Putamen (tissue), 1 donor: ENCODE results near the gene NAT10.
"Not testable (repeated sequence)": the region's sequence is repeated elsewhere in the genome, so short reads cannot be mapped to it uniquely, and the experiment has no call there.

Source experiments
- DNase-seq: peaks from one replicate; pipeline ENCODE4 v3.0.0-alpha.2; 2016; ENCODE audit warnings: low spot score

The NAT10 gene

DNA sequence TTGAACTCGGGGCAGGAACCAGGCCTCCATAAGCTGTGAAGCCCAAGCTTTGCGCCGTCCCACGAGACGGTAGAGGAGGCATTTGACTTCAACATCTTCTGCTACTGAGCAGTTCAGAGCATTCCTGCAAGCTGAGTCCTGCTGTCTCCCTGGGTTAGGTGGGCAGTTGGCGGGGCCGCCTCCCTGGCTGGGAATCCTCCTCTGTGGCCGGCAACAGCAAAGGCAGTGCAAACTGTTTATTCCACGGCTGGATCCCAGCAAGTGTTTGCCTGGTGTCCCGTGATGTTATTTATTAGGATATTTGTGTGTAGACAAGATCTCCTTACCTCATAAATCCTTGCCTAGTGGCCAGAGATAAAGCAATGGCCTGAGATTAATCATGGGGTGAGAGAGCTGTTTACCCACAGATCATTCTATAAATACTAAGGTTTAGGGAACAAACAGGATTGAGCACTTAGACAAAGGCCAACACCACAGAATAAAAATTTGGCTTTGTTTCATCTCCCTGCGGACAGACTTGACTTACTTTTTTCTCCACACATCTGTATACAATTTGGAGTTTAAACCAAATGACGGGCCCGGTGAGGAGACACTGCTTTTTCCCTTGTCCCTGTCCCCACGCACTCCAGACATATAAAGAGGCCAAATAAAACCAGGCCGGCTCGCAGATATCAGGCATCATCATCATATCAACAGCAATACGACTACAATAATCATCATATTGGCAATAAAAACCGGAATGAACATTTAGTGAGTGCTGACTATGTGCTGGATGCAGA lies 63.4 kb downstream of the NAT10 start:
- no peak for DNase-seq

DNA sequence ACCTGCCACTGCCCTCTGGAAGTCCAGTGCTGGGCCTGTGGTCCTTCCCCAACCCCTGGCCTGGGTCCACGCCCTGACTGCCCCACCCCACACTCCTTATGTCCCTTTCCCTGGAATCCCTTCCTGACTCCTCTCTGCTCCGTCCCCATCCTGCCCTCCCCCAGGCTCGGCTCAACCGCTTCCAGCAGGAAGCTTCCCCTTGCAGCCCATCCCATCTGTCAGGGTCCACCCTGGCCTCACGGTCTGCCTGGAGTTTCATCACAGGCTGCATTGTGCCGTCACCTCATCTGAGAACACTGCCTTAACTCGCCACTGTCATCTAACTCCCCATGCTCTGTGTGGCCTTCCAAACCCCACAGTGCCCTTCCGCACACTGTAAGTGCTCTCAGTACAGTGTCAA lies 64.3 kb downstream of the NAT10 start:
- no peak for DNase-seq

DNA sequence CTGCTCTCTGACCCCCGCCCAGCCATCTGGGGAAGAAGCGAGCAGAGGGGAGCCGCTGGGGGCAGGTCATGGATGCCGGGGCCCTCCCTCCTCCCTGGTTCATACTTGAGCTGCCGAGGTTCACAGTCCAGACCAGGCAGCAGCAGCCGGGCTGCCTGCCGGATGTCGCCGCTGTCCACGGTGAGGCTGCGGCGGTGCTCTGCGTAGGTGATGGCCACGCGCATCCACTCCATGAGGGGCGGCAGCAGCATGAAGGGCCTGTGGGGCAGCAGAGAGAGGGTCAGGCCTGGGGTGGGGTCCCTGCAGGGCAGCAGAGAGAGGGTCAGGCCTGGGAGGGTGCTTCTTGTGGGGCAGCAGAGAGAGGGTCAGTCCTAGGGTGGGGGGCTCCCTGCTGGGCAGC lies 67.6 kb downstream of the NAT10 start:
- no peak for DNase-seq

DNA sequence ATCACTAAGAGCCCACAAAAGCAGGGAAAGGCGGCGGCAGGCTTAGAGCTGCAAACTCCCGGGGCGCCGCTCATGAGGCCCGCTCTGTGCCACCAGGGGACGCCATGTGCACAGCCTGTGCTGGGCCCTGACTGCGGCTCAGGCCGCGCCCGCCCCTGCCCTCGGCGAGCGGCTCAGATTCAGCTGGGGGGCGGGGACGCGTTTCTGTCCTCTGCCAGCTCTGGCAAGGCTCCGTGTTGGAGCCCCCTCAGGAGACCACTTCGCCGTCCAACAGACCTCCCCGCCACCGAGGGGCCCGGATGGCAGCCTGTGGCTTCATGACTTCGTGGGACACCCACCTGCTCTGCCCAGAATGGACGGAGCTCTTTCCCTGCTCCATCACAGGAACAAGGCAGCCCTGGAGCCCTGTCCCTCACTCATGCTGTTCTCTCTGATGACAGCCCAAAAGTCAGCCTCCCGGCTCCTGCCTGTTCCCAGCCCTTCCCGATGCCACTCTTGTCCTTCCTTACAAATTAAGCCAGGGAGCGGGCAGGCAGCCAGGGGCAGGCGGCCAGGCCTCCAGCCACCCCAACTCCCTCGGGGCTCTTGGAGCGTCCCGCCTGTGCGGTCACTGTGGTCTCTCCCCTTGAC lies 69.1 kb downstream of the NAT10 start:
- peak; percentile 77 for DNase-seq

DNA sequence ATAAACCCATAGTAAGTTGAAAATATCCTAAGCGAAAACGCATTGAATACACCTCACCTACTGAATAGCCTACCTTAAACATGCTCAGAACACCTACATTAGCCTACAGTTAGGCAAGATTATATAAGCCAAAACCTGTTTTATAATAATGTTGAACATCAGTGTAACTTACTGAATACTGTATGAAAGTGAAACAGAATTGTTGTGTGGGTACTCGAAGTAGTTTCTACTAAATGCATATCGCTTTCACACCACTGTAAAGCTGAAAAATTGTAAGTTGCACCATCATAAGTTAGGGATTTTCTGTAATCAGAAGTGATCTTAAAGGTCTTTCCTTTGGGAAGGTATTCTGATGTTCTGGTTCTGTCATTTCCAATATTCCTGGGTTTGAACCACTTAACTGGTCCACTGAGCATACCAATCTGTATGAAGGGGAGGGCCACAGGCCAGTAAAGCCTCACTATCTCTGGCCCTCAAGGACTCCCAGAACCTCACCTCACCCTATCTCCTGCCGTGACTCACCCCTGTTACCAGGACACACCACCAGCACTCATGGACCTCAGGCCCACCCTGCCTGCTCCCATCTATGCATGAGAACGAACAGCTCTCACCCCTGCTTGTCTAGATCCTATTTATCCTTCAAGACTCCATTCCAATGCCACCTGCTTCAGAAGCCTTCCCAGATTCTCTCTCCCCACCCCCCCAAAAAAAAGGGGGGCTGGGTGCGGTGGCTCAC lies 70.0 kb downstream of the NAT10 start:
- no peak for DNase-seq

DNA sequence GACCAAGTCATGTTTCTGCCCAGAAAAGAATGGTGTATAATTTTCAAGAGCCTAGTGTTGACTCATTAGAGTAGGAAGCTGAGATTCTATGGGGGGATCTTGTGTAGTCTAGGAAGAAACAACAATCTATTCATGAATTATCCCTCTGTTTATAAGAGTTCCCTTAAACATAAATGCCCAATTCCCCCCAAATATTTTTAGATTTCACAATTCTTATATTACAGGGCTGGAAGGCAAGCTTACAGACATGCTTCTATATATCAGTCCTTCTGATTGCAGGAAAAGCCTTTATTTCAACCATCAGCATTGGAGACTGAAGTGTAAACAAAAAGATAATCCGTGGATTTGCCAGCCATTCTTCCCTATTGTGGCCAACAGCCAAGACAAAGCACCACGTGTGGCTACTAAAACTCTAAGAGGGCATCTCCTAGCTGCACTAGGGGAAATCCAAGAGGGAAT lies 71.4 kb downstream of the NAT10 start:
- peak; percentile 41 for DNase-seq

DNA sequence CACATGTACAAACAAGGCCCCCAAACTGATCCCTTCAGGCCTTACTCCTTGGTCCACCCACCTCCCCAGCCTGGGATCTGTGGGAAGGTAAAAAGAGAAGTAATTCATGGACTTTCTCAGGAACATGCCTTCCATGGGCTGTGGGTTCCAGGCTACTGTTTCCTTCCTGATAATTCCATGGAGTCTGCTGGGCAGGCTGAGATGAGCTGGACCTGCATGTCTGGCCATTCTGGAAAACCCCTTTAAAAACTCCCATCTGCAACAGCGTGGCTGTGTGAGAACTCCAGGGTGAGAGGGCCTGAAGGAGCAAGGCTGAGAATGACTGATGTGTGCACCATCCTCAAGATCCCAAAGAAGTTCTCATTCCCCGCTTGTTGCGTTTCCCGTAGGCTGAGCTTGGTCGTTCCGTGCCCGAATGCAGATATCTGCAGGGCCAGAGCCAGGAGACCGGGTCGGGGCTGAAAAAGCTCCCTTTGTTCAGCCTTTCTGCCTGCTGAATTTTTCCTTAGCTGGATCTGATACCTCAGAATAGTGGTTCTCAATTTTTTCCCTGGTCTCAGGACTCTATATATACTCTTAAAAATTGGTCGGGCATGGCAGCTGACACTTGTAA lies 72.9 kb downstream of the NAT10 start:
- DNase-seq: peak; percentile 42

DNA sequence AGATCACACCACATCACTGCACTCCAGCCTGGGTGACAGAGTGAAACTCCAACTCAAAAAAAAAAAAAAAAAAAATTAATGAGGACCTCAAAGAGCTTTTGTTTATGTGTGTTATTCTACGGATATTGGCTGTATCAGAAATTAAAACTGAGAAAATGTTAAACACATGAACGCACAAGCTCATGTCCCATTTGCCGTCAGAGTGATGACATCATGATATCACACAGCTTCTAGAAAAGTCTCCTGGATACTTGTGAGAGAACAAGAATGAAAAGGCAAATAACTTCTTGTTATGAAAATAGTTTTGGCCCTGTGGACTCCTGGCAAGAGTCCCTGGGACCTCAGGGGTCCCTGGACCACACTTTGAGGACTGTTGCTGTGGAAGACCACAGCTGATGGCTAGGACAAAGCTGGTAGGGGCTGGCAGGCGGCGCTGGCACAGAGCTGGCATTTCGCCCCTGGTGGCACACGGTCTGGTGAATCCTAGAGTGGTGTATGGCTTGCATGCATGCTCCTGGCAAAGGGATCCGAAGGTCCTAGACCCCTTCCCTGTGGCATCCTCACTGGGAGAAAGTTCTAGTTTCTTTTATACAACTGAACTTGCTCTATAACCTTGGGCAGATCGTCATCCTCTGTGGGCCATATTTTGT lies 73.7 kb downstream of the NAT10 start:
- no peak for DNase-seq

DNA sequence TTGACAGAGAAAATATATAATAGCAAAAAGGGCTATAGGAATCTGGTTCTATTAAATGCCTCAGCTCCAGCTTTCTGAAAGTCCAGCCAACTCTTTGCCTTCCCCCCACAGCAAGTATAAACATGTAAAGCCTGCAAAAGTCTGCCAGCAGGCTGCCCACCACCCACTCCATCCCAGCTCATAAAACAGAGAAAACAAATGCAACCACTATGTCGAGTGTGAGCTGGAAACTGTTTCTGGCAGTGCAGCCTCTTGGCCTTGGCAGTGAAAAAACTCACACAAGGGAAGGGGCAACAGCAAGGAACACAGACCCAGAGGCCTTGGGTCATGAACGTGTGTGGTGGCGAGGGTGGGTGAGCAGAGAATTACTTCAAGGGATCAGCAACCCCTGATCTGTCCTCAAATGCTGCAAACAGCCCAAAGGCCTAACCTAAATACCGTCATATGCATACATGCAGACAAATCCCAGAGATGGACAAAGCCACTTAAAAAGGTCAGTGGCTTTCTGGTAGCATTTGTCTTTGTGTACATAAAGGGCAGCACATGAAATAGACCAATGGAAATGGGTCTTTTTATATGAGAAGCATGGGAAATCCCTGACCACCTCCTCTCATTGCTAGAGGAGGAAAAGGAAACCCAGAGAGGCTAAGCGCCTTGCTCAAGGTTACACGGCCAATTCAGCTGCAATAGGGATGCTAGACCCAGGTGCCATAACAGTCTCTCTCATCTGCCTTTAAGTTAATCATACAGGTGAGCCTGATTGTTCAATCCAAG lies 74.8 kb downstream of the NAT10 start:
- no peak for DNase-seq

DNA sequence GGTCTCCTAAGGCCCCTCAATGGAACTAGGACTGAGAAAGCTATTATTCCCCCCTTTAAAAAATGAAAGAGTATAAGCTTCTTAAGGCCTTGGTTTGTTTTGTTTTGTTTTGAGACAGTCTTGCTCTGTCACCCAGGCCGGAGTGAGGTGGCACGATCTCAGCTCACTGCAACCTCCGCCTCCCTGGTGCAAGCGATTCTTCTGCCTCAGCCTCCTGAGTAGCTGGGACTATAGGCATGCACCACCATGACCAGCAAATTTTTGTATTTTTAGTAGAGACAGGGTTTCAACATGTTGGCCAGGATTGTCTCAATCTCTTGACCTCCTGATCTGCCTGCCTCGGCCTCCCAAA lies 75.4 kb downstream of the NAT10 start:
- not testable (repeated sequence) for DNase-seq

DNA sequence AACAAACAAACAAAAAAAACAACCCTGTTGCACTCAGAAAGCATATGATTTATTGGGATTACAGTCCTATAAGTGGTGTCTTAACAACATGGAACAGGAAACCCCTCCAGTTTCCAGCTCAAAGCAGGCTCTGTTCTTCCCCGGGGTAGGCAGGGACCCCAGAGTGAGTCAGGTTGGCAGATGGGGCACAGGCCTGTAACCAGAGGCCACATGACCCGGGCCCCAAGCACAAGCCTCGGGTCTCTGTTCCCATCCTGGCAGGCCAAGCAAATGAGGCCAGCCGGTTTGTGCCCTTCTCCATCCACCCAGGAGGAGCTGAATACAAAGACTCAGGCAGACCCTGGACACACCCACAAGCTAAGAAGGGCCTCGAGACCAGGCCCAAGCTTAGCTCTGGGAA lies 75.8 kb downstream of the NAT10 start:
- no peak for DNase-seq

DNA sequence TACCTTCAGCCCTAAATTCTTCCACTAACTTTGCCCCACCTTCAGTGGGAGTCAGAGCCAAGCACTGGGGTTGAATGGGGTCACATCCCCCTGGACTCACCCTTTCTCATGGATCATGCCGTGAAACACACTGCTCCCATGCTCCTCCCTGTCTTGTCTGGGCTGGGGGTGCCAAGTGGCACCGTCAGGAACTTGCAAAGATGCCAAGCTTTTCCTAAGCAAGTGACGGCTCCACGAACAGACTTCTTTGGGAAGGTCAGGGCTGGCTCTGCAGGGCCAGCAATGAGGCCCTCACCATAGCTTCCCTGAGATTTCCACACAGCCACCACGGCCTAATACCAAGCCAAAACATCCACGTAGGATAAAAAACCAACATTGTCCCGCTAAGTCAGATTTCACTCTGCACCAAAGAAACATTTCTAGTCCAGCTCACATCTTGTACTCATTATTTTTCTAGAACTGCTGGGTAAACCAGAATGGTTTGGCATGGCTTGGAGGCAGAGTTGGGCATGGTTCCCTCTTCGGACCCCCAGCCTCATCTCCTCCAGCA lies 76.5 kb downstream of the NAT10 start:
- no peak for DNase-seq

DNA sequence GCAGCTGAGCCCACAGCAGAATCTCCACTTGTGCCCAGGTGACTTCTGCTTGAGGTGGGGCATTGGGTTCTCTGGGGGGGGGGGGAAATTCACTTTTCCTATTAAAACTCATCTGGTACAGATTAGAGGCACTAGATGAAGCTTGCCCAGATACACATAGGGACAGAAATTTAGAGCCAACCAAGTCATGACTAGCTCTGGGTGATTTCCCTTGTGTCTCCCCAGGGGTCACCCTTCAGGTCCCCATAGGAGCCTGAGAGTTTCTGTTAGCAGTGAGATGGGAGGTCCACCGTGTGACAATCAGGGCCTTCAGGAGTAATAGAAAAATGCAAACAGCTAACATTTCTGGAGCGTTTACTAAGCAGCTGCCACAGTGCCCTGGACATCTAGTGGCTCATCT lies 77.0 kb downstream of the NAT10 start:
- DNase-seq: no peak

DNA sequence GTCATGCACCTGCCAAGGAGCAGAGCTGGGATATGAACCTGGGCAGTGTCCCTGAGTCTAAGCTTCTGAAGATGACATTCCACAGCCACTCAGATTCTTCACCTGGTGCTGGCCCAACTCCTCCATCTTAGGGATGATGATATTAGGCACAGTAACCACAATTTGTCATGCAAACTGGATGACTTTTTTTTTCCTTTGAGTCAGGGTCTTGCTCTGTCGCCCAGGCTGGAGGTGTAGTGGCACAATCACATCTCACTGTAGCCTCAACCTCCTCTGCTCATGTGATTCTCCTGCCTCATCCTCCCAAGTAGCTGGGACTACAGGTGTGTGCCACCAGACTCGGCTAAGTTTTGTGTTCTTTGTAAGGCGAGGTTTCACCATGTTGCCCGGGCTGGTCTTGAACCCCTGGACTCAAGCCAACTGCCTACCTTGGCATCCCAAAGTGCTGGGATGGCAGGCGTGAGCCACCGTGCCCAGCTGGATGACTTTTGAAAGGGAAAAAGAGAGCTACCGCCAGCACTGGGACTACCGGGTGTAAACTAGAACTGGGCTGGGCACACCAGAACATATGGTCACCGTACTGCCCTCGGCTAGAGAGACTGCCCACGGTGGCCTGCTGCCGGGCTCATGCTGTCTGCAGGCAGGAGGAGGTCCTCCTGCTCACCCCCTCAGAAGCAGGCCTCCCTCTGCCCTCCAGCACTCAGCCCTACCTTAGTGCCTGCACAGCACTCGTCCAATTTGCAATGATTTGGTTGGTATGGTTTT lies 77.7 kb downstream of the NAT10 start:
- no peak for DNase-seq

DNA sequence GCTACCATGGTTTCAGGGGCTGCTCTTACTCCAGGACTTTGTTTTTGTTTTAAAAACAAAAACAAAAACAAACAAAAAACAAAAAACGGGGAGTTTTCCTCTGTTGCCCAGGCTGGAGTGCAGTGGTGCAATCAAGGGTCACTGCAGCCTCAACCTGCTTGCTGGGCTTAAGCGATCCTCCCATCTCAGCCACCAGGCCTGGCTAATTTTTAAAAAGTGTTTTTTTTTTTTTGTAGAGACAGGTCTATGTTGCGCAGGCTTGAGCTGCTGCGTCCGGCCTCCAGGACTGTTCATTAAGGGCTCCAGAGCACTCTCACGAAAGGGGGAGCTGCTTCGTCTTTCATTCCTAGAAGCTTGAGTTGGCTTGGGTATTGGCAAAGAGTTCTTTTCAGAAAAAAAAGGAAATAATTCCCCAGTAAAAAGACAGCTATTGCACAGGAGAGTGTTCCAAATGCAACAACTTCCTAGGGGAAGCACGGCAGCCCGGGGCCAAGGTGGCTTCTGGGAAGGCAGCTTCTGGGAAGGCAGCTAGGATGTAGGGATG lies 78.5 kb downstream of the NAT10 start:
- no peak for DNase-seq

DNA sequence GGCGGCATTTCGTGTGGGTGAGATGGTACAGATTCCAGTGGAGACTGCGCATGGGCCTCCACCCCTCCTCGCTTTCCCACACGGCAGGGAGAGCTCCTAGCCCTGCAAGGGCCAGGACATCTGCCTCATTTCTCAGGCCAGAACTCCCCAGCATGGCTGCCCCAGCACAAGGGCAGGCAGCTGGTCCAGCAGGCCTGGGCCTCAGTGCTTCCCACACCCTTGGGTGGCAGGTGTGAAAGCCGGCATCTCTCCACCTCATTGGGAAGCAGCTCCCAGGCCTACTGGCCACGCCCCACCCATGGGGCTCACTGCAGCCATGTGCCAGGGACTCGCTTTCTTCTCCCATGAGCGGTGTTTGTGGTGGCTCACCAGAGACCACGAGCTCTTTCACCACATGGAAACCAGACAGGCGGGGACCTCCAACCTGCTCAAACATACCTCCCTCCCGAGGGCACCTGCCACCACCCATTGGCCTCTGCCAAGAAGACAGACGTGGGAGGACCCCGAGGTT lies 79.1 kb downstream of the NAT10 start:
- DNase-seq: no peak

DNA sequence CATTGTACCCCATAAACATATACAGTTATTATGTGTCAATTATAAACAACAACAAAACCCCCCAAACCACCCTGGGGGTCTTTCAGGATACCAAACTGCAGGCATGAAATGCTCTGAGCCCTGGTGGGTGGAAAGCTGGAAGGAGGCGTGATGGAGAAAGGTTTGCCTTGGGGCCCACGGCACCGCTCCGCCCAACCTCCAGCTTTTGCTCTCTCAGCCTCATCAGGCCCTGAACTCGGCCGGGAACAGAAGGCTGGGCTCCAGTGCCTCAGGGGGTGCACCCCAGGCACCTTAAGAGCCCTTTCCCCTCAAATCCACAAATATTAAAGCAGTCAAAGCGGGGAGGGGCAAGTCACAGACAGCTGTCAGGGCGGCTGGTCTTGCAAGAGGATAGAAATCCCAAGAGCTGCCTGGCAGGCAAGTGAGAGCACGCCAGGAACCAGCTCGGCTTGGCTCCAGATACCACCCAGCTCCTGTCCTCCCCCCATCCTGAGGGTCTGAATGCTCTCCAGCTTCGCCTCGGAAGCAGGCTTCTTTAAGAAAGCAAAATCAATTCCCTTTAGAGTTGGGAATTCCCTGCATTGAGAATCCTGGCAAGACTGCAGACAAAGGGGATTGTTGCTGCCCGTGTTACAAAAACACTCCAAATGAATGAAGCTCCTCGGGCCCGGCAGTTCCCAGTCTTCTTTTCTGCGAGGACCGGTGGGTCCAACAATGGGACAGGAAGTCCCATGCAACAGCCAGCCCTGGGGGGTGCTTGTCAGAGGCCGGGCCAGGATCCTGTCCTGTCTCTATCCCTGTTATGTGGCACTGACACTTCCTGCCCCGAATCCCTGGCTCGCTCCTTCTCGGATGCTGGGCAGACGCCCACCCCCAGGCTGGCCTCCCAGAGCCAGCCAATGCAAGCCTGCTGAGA lies 80.8 kb downstream of the NAT10 start:
- DNase-seq: no peak

DNA sequence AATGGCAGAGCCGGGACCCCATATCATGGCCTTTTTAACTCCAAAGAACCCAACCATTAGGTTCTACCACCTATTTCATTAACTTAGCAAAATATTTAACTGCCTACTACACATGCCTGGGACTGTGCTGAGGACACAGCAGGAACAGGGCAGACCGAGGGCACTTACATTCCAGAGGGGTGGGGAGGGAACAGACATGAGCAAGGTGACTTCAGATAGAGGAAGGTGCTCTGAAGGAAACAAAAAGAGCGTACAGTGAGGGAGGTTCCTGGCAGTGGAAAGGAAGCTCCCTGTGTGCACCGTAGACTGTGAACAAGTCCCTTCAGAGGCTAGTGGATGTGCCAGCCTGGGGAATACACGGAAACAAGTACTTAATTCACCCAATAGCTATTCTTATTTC lies 82.8 kb downstream of the NAT10 start:
- no peak for DNase-seq

DNA sequence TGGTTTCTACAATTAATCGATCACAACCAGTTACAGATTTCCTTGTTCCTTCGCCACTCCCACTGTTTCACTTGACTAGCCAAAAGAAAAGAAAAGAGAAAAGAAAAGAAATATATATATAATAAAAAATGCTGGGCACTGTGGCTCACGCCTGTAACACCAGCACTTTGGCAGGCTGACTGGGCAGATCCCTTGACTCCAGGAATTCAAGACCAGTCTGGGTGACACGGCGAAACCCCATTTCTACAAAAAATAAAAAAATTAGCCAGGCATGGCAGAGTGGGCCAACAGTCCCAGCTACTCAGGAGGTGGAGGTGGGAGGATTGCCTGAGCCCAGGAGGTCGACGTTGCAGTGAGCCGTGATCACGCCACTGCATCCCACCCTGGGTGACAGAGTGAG lies 83.8 kb downstream of the NAT10 start:
- DNase-seq: no peak
